NB4 (cell line): Measurements from ENCODE around the gene HMCN2.

ENCODE experiments used
- DNase-seq: peaks from one replicate; pipeline ENCODE4 v3.0.0; 2010; ENCODE audit warnings: low read depth
- H3K4me3 ChIP-seq: one replicate; pipeline ENCODE4 v1.5.1; 2011; ENCODE audit warnings: mild to moderate bottlenecking, low read depth, low read length, moderate library complexity
- MYC ChIP-seq: IDR thresholded peaks from 2 replicates; pipeline ENCODE4 v1.6.1; 2011; ENCODE audit warnings: low read depth, low read length
- POLR2A ChIP-seq: IDR thresholded peaks from 2 replicates; pipeline ENCODE4 v1.6.1; 2011; ENCODE audit warnings: mild to moderate bottlenecking; ENCODE audit not compliant: insufficient read length; ENCODE audit errors: extremely low read depth
- TF ChIP-seq, protein P1 (sequence below): IDR thresholded peaks from 2 replicates; pipeline ENCODE4 v1.6.1; 2011; ENCODE audit warnings: low read depth, low read length
- TF ChIP-seq, protein P2 (sequence below): IDR thresholded peaks from one replicate; pipeline ENCODE4 v1.5.1; 2012; ENCODE audit warnings: low read depth, low read length

Gene HMCN2

GRCh38 chr9:130473009-130473408 lies 207.4 kb downstream of the HMCN2 start:
- TF ChIP-seq, protein P1, sequence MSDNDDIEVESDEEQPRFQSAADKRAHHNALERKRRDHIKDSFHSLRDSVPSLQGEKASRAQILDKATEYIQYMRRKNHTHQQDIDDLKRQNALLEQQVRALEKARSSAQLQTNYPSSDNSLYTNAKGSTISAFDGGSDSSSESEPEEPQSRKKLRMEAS: no peak
- TF ChIP-seq MYC (no peak), POLR2A (no peak)
- TF ChIP-seq, protein P2, sequence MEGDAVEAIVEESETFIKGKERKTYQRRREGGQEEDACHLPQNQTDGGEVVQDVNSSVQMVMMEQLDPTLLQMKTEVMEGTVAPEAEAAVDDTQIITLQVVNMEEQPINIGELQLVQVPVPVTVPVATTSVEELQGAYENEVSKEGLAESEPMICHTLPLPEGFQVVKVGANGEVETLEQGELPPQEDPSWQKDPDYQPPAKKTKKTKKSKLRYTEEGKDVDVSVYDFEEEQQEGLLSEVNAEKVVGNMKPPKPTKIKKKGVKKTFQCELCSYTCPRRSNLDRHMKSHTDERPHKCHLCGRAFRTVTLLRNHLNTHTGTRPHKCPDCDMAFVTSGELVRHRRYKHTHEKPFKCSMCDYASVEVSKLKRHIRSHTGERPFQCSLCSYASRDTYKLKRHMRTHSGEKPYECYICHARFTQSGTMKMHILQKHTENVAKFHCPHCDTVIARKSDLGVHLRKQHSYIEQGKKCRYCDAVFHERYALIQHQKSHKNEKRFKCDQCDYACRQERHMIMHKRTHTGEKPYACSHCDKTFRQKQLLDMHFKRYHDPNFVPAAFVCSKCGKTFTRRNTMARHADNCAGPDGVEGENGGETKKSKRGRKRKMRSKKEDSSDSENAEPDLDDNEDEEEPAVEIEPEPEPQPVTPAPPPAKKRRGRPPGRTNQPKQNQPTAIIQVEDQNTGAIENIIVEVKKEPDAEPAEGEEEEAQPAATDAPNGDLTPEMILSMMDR: no peak
- H3K4me3 ChIP-seq: no peak overlapping the region
- DNase-seq: no peak

- no peak overlapping the region for H3K4me3 ChIP-seq
- no peak for DNase-seq
- TF ChIP-seq MYC: no peak
These were observed 208.0 kb downstream of the HMCN2 start for GRCh38 chr9:130473566-130473965.

- no peak for TF ChIP-seq POLR2A
- TF ChIP-seq, protein P1: no peak
- TF ChIP-seq, protein P2: no peak
- TF ChIP-seq MYC: no peak
- no peak overlapping the region for H3K4me3 ChIP-seq
- no peak for DNase-seq
These were observed 208.5 kb downstream of the HMCN2 start for GRCh38 chr9:130474106-130474505.

GRCh38 chr9:130476151-130476730 lies 210.7 kb downstream of the HMCN2 start:
- DNase-seq: no peak
- no peak overlapping the region for H3K4me3 ChIP-seq
- TF ChIP-seq POLR2A (no peak), MYC (no peak)
- TF ChIP-seq, protein P1: no peak
- TF ChIP-seq, protein P2: no peak

- H3K4me3 ChIP-seq: no peak overlapping the region
- no peak for DNase-seq
- TF ChIP-seq, protein P1: no peak
- TF ChIP-seq, protein P2: no peak
- TF ChIP-seq POLR2A (no peak), MYC (no peak)
These were observed 212.0 kb downstream of the HMCN2 start for GRCh38 chr9:130477564-130477963.

DNA sequence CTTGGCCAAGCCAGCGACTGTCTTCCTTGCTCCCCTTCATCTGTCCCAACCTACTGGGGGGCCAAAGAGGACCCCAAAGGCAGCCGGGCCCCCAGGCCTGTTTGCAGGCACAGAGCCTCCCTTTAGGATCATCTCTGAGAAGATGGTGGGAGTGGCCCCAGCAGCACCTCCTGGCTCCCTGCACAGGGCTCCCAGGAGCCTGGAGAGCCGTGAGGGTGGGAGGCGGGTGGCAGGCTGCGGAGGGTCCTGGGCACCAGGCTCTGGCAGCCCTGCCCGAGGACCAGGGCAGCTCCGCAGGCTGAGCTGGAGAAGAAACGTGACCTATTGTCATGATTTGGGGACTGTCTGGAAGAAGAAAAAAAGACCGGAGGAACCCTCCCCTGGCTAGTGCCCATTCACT lies 212.6 kb downstream of the HMCN2 start:
- DNase-seq: no peak
- TF ChIP-seq, protein P1: no peak
- TF ChIP-seq, protein P2: no peak
- TF ChIP-seq POLR2A (no peak), MYC (no peak)
- no peak overlapping the region for H3K4me3 ChIP-seq
